Astrocyte of the cerebellum (primary cell): ENCODE data around the gene HHATL.

Experiments
- DNase-seq: peaks from one replicate; pipeline ENCODE4 v3.0.0-alpha.2; 2011; ENCODE audit warnings: low read depth
- H3K4me3 ChIP-seq: 2 replicates; pipeline ENCODE4 v1.5.1; 2011; ENCODE audit warnings: mild to moderate bottlenecking, low read depth, low read length, moderate library complexity
- in situ Hi-C: cut with HindIII; loops from 2 replicates; pipeline ENCODE4 v1.10.0; 2017; ENCODE audit warnings: low sequenced_read_pairs
- TF ChIP-seq, protein P1 (sequence below): IDR thresholded peaks from 2 replicates; pipeline ENCODE4 v1.5.1; 2012; ENCODE audit warnings: low read length, low read depth, moderate library complexity, mild to moderate bottlenecking; ENCODE audit errors: missing control alignments

HHATL gene

DNA sequence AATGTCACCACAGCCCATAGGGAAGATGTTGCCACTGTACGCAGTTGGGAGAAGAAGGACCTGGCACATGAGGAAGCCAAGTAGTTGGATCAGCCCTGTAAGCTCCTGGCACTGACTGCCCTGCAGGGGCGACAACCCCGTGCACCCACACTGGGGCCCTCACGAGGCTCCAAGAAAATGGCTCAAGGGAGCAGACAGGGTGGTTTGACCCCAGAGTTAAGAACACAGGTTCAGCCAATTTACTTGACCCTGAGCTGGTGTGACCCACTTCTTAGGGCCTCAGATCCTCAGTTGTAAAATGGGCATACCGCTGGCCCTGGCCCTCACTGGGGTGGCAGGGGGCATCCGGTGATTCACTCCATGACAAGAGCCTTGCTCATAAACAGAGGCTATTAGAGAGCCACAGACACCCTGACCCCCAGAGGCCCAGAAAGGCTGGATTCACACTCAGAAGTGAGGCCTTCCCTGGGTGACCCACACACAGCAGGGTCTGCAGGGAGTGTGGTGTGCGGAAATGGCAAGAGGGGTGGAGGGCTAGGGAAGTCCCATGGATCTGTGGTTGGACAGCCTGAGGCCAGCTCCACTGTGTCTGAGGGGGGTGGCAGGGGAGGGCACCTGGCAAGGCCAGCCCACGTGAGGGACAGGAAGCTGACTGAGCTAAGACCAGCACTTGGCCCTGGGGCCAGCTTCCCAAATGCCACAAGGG lies 1.7 kb upstream of the HHATL start:
- DNase-seq: no peak
- TF ChIP-seq, protein P1, sequence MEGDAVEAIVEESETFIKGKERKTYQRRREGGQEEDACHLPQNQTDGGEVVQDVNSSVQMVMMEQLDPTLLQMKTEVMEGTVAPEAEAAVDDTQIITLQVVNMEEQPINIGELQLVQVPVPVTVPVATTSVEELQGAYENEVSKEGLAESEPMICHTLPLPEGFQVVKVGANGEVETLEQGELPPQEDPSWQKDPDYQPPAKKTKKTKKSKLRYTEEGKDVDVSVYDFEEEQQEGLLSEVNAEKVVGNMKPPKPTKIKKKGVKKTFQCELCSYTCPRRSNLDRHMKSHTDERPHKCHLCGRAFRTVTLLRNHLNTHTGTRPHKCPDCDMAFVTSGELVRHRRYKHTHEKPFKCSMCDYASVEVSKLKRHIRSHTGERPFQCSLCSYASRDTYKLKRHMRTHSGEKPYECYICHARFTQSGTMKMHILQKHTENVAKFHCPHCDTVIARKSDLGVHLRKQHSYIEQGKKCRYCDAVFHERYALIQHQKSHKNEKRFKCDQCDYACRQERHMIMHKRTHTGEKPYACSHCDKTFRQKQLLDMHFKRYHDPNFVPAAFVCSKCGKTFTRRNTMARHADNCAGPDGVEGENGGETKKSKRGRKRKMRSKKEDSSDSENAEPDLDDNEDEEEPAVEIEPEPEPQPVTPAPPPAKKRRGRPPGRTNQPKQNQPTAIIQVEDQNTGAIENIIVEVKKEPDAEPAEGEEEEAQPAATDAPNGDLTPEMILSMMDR: no peak
- H3K4me3 ChIP-seq: no peak overlapping the region
- in situ Hi-C loops: no loop called here

DNA sequence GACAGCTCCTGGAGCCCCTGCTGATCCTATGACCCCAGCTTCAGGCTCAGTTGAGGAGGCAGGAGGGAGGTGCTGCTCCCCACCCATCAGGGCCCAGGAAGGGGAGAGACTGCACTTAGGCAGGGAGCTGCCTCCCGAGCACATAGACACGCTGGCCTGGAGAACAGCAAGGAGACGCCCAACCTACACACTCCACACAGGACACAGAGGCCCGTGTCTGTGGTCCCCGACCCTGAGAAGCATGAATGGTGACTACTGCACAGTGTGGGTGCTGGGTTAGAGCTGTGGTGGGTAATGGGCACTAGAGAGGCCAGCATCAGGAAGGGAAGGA lies 1.1 kb upstream of the HHATL start:
- no peak overlapping the region for H3K4me3 ChIP-seq
- TF ChIP-seq, protein P1: no peak
- in situ Hi-C loops: no loop called here
- no peak for DNase-seq

DNA sequence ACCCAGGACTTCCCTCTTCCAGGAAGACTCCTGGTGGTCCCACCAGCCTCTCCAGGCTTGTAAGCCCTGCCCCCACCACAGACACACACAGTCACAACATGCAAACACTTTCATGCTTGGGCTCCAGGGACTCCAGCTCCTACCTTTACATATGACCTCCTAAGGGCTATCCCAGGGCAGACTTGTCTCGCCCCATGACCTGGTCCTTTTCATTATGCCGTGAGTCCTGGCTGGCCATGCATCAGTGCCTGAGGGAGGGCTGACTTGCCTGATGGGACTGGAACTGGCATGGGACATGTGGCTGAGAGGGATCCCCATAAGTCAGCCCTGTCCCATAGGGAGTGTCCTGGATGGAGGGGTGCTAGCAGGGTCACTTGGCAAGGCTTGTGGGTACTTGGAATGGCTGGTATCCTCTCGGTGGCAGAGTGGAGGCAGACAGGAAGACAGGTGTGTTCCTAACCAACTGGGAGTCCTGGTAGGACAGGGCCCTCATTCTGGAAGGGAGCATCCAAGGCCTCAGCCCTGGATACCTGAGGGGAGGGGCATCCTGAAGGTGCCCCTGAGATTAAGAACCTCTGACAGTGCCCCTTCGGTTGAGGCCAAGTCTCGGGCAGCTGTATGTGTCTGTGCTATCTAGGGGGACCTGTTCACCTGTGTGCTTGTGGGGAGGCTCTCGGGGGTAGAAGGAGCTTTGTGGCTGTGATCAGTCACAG lies 540 bp upstream of the HHATL start:
- DNase-seq: no peak
- in situ Hi-C loops: no loop called here
- H3K4me3 ChIP-seq: no peak overlapping the region
- TF ChIP-seq, protein P1: no peak

DNA sequence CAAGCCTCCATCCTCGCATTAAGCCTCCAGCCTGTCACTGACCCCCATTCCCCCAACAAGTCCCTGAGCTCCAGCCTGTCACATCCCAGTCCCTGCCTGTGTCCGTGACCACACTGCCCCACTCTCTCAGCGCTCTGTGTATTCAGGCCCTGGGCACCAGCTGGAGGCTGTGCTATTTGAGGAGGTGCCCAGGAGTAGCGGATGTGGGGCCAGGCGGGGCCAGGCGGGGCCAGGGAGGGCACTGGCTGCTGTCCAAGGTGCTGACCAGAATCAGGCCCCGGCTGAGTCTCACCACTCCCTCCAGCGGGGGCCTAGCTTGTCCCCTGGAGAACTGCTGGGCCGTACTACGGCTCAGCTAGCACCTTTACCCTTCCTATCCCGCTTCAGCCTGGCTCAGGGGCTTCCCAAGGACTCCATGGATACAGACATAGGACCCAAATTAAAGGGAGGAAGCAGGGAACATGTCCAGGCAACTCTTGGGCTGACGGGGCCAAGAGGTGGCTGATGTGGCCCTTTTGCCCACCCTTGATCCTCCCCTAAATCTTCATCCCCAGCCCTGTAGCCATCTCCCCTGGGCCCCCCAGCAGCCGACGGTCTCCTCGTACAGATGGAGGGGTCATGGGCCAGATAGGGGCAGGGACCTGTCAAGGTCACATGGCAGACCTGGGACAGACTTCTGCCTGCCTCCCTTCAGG lies 1.1 kb downstream of the HHATL start:
- peak; percentile 1 for DNase-seq
- in situ Hi-C loops: no loop called here
- TF ChIP-seq, protein P1: no peak
- H3K4me3 ChIP-seq: no peak overlapping the region

DNA sequence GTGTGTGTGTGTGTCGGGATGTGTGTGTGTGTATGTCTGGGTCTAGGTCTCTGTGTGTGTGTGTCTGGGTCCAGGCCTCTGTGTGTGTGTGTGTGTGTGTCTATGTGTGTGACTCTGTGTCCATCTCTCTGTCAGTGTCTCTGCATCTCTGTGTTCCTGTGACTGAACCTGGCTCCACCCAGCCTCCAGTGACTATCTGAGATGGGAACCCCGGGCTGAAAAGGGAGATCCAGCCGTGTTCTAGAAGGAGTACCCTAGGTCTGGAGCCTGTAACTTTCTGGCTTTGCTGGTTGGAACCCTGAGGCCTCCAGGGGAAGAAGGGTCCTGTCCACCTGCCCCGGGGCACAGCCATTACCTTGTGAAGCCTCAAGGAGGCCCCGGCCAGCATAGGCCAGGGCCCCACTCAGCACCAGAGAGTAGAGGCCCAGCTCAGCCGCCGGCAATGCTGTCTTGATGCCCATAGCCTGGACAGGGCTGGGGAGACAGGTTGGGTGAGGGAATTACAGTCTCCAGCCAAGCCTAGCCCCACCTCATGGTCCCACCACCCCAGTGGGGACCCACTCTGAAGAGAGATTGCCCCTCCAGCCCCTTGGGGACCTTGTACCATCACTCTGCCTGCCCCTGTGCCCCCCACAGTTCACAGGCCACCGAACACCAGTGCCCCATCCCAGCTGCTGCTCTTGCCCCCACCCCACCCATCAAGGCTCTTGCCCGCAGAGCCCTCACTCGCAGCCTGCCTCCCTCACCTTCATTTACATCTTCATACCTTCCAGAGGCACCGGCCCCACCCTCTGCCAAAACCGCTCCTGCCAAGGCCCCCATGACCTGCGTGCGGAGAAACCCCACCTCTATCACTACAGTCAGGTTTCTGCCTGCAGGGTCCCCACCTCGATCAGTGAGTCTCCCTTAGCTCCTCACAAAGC lies 2.0 kb downstream of the HHATL start:
- no peak for DNase-seq
- H3K4me3 ChIP-seq: no peak overlapping the region
- in situ Hi-C loops: no loop called here
- TF ChIP-seq, protein P1: no peak

DNA sequence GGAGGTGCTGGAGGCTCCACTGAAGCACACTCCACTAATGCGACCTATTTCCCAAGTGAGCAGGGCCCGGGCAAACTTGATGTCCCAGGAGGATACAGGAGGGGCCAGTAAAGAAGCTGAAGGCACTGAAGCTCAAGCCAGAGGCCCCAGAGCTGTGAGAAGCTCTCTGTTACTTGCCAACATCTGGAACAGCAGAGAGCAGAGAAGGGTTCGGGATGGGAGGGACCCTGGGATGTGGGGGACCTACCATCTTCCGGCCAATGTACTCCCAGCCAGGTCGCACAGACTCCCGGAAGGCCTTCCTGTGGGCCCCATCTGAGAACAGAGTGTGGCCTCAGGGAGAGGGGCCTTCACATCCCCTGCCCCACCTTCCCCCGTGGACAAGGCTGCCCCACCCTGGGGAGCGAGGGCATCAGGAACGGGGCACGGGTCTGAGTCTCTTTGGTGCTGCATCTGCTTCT lies 3.1 kb downstream of the HHATL start:
- no peak overlapping the region for H3K4me3 ChIP-seq
- TF ChIP-seq, protein P1: no peak
- DNase-seq: no peak
- in situ Hi-C loops: no loop called here
